Activated B cell treated with CpG ODN at 0.5 μM for 24 hours (primary cell): ENCODE measurements around the gene SPATA31C1. TPM values are rescaled to one million over a fixed set of nuclear protein-coding genes. Genes with fewer than 3 reads are reported as not detected.
"Not testable (repeated sequence)": the region's sequence is repeated elsewhere in the genome, so short reads cannot be mapped to it uniquely, and the experiment has no call there.

Experiments used
- ATAC-seq: fragments of 200-7000 bp; cut with Tn5 transposase; one replicate; pipeline ENCODE4 v1.10.0; 2021; ENCODE audit warnings: low read depth, mild to moderate bottlenecking, moderate library complexity
- CTCF ChIA-PET: fragments of 350-600 bp; sonication (Branson Sonifier 250); formaldehyde crosslinking; loops from one replicate; lab custom pipeline; 2021; ENCODE audit warnings: antibody characterized with exemption; lab: Charles Lee
- POLR2A ChIA-PET: fragments of 350-600 bp; sonication (Branson Sonifier 250); formaldehyde crosslinking; loops from one replicate; lab custom pipeline; 2021; ENCODE audit warnings: antibody characterized with exemption; lab: Charles Lee
- DNase-seq: peaks from one replicate; pipeline ENCODE4 v3.0.0; 2022
- H3K27ac Mint-ChIP-seq: one replicate; pipeline ENCODE4 v1.8.0; 2020; ENCODE audit warnings: mixed read lengths
- H3K27me3 Mint-ChIP-seq: one replicate; pipeline ENCODE4 v1.8.0; 2021; ENCODE audit warnings: mixed read lengths
- H3K36me3 Mint-ChIP-seq: one replicate; pipeline ENCODE4 v1.8.0; 2021; ENCODE audit warnings: low read depth, mixed read lengths
- H3K4me1 Mint-ChIP-seq: one replicate; pipeline ENCODE4 v1.8.0; 2021; ENCODE audit warnings: mixed read lengths
- H3K4me3 Mint-ChIP-seq: one replicate; pipeline ENCODE4 v1.8.0; 2020; ENCODE audit warnings: mild to moderate bottlenecking, mixed read lengths
- H3K9me3 Mint-ChIP-seq: one replicate; pipeline ENCODE4 v1.8.0; 2020; ENCODE audit warnings: mixed read lengths
- CTCF ChIP-seq: fragments of 200-600 bp; IDR thresholded peaks from one replicate; pipeline ENCODE4 v1.8.0; 2022; ENCODE audit warnings: antibody characterized with exemption, mild to moderate bottlenecking
- intact Hi-C: fragments of 100-400 bp; cut with micrococcal nuclease; formaldehyde crosslinking; loops from one replicate; pipeline ENCODE4 v1.15.1; 2024
- total RNA-seq: library from RNA; stranded (reverse); gene quantifications from 2 replicates; pipeline ENCODE4 v1.2.3, GENCODE V29; 2022

SPATA31C1 gene
- total RNA-seq, 1 donor from 2014 or later = not detected

GRCh38 chr9:87937352-87937751 is 19.6 kb downstream of the SPATA31C1 start:
- H3K27me3 Mint-ChIP-seq, ATAC-seq, H3K36me3 Mint-ChIP-seq, H3K4me1 Mint-ChIP-seq, H3K9me3 Mint-ChIP-seq, H3K27ac Mint-ChIP-seq, POLR2A ChIA-PET, intact Hi-C loops, DNase-seq, CTCF ChIA-PET, H3K4me3 Mint-ChIP-seq: not testable (repeated sequence)

- DNase-seq, CTCF ChIA-PET, H3K36me3 Mint-ChIP-seq, ATAC-seq, H3K27me3 Mint-ChIP-seq, H3K27ac Mint-ChIP-seq, H3K4me1 Mint-ChIP-seq, H3K9me3 Mint-ChIP-seq, intact Hi-C loops, POLR2A ChIA-PET, H3K4me3 Mint-ChIP-seq: not testable (repeated sequence)
Measured at GRCh38 chr9:87937918-87938317, 20.2 kb downstream of the SPATA31C1 start.

- CTCF ChIA-PET, ATAC-seq, H3K9me3 Mint-ChIP-seq, H3K27ac Mint-ChIP-seq, H3K36me3 Mint-ChIP-seq, H3K27me3 Mint-ChIP-seq, H3K4me1 Mint-ChIP-seq, intact Hi-C loops, H3K4me3 Mint-ChIP-seq, POLR2A ChIA-PET, DNase-seq: not testable (repeated sequence)
Measured at GRCh38 chr9:87938336-87938735, 20.6 kb downstream of the SPATA31C1 start.

GRCh38 chr9:87939096-87939495 is 21.3 kb downstream of the SPATA31C1 start:
- ATAC-seq = not testable (repeated sequence)

GRCh38 chr9:87944096-87944495 is 26.3 kb downstream of the SPATA31C1 start:
- no peak for TF ChIP-seq CTCF
- no peaks in the 10 kb centered on the region for H3K36me3 Mint-ChIP-seq
- intact Hi-C loops = no loop called here
- DNase-seq (no peak), ATAC-seq (no peak)
- H3K4me1 Mint-ChIP-seq = no peaks in the 10 kb centered on the region
- peaks cover 5% of the 10 kb centered on the region for H3K27me3 Mint-ChIP-seq
- no peaks in the 10 kb centered on the region for H3K9me3 Mint-ChIP-seq
- ChIA-PET CTCF (no interaction called here), POLR2A (no interaction called here)
- H3K4me3 Mint-ChIP-seq = no peak overlapping the region
- no peak overlapping the region for H3K27ac Mint-ChIP-seq

More at GRCh38 chr9:87939096-87939495, 21.3 kb downstream of the SPATA31C1 start:
- CTCF ChIA-PET, H3K27ac Mint-ChIP-seq, POLR2A ChIA-PET, H3K4me3 Mint-ChIP-seq, DNase-seq, H3K4me1 Mint-ChIP-seq, H3K36me3 Mint-ChIP-seq, intact Hi-C loops, H3K9me3 Mint-ChIP-seq, H3K27me3 Mint-ChIP-seq: not testable (repeated sequence)

- no peak overlapping the region for H3K27ac Mint-ChIP-seq
- no peak for TF ChIP-seq CTCF
- no peaks in the 10 kb centered on the region for H3K36me3 Mint-ChIP-seq
- intact Hi-C loops = no loop called here
- CTCF ChIA-PET = no interaction called here
- H3K9me3 Mint-ChIP-seq = no peaks in the 10 kb centered on the region
- POLR2A ChIA-PET = no interaction called here
- peaks cover 5% of the 10 kb centered on the region for H3K27me3 Mint-ChIP-seq
- ATAC-seq = no peak
- no peaks in the 10 kb centered on the region for H3K4me1 Mint-ChIP-seq
- no peak overlapping the region for H3K4me3 Mint-ChIP-seq
- no peak for DNase-seq
Measured at GRCh38 chr9:87944682-87945081, 26.9 kb downstream of the SPATA31C1 start.

- H3K9me3 Mint-ChIP-seq = peaks cover 6% of the 10 kb centered on the region
- no peak overlapping the region for H3K27ac Mint-ChIP-seq
- CTCF ChIA-PET = interaction anchor here (0.9 kb wide), 1 partner anchor 629 kb away, joined by 5 read pairs; no protein-coding TSS in a partner anchor
- H3K36me3 Mint-ChIP-seq = no peaks in the 10 kb centered on the region
- no peak for TF ChIP-seq CTCF
- POLR2A ChIA-PET = no interaction called here
- H3K4me3 Mint-ChIP-seq = no peak overlapping the region
- no peak for DNase-seq
- no peak for ATAC-seq
- no peaks in the 10 kb centered on the region for H3K4me1 Mint-ChIP-seq
- intact Hi-C loops = no loop called here
- H3K27me3 Mint-ChIP-seq = peaks cover 10% of the 10 kb centered on the region
Measured at GRCh38 chr9:87950296-87950695, 32.5 kb downstream of the SPATA31C1 start.
